GM19099 (cell line): Measurements from ENCODE around the gene KIF11.

Experiments used
- POLR2A ChIP-seq: IDR thresholded peaks from 3 replicates; pipeline ENCODE4 v1.6.1; 2011; ENCODE audit warnings: low read depth; ENCODE audit not compliant: insufficient read length; ENCODE audit errors: extremely low read depth

KIF11 gene

DNA sequence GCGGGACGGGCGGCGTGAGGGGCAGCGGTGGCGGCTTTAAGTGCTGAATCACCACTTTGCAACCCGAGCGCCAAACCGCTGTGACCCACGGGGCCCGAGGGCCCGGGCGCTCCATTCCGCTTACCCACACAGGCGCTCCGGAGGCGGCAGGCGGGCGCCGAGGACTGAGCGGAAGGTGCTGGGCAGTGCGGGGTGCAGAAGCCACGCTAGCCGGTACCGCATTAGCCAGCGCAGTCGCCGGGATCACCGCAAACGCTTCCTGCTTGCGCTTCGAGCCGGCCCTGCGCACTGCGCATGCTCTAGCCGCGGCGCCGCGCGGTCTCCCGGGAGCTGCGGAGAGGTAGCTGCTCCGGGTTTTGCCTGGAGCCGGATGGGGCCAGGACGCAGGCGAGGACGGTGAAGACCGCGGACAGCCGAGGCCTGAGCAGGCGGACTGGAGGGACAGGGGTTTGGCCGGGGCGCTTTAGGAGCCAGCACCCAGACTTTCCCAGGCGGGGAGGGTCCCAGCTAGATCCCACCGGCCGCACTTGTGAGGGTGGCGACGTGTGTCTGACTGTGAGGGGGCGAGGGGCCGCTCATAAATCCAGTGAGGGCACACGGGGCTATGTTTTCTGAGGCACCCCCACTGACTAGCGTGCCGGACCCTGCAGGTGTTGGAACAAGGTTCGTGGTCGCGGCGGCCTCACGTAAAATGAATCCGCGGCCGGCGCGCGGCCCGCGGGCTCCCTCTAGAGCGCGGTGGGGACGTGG lies 19.0 kb upstream of the KIF11 start, which contains the start of gene IDE:
IDE (minus strand) TSS at position 296 of the 750 bp plus-strand sequence; CDS start at position 222, 74 bp downstream.
- TF ChIP-seq POLR2A, result peak; percentile 81

DNA sequence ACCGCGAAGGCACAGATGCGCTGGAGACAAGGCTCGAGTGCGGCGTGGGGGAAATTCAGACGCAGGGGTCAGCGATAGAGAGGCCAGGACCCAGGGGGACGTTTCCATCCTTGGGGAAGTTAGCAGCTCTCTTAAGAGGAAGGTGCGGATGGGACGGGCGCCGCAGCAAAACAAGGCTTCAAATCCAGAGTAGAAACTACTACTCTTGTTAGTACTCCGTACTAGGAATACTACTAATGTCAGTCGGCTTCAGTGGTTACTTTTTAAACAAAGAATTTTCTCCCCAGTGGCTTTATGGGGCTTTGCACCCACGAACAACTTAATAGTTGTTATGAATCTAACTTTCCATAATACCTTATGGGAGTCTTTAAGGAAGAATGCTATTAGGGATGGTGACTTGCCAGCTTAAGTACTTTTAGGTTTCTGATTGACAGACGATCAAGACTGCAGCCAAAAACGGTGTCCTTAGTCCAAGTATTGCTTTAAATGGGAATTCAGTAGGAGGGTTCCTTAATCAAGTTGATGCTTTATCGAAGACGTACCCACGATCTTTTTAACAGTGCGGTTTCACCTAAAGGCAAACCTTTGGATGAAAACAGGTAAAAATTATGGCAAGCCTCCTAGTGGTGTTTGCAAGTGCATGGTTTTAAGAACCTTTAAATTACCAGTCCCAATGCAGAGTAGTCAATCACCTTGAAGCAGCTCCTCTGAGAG lies 18.2 kb upstream of the KIF11 start:
- no peak for TF ChIP-seq POLR2A

DNA sequence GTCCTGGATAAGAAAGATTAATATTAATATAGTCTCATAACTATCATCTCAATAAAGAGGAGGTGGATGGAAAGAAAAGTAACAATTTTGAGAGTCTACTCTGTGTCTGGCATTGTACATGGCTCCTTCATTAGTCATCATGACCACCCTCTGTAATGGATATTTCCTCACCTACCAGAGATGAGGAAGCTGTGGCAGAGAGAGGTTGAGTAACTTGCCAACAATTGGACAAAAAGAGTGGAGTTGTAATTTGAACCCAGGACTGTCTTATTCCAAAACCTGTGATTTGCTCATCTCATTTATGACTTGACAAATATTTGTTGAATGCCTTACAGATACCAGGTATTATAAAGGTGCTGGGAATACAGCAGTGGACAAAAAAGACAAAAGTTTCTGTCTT lies 17.0 kb upstream of the KIF11 start:
- no peak for TF ChIP-seq POLR2A

DNA sequence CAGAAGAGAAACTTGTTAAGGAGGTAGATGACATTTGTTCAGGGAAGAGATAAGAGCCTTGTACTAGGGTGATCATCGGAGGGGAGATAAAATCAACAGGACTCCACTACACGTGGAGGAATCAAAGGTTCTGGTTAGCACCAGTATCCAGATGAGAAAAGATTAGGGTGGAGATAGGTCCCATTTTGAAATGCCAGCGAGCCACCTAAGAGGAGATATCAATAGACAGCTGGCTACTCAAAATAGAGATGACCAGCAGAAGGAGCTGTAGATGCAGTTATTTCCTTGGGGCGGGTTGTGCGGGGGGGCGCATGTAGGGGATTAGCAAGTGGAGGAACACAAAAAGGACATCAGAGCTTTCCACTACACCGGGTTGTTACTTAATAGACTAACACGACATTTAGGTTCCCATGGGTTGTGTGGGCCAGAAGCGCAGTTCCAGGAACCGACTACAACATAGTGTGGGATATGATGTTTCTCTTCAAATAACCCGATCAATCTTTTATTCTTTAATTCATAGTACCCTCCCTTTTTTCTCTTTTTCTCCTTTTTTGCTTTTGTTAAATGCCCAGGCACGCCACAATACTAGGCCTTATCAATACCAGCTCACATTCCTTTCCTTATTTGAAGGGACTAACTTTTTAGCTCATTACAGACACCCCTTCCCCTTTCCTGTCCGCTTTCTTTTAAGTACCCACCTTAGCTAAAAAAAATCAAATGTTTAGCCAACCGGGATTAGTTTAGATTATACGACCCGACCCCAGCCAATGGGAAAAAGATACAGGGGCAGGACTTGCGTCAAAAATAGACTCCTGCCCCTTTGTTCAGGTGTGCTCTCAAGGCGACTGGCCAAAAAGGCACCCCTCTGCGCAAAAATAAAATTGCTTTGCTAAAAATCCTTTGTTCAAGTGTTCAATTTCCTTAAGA lies 2.0 kb upstream of the KIF11 start:
- no peak for TF ChIP-seq POLR2A

DNA sequence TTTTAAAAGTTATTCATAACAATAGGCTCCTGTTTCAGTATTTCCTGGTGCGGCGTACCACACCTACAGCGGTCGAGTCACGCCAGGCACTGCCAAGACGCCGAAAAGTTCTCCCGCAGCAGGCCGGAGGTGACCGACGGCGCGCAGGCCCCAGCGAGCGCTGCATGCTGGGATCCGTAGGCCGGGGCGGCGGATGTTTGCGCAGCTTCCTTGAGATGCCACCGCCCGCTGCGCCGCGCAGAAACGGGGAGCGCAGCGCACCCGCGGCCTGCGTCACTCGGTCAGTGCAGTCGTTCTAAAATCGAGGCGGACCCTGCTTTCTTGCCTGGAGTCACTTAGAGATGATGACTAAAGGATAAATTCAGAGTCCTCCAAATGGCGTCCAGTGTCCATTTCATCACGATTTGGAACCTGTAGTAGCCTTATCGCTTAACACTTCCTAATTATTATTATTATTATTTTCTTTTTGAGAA lies 1.3 kb upstream of the KIF11 start:
- peak; percentile 89 for TF ChIP-seq POLR2A

DNA sequence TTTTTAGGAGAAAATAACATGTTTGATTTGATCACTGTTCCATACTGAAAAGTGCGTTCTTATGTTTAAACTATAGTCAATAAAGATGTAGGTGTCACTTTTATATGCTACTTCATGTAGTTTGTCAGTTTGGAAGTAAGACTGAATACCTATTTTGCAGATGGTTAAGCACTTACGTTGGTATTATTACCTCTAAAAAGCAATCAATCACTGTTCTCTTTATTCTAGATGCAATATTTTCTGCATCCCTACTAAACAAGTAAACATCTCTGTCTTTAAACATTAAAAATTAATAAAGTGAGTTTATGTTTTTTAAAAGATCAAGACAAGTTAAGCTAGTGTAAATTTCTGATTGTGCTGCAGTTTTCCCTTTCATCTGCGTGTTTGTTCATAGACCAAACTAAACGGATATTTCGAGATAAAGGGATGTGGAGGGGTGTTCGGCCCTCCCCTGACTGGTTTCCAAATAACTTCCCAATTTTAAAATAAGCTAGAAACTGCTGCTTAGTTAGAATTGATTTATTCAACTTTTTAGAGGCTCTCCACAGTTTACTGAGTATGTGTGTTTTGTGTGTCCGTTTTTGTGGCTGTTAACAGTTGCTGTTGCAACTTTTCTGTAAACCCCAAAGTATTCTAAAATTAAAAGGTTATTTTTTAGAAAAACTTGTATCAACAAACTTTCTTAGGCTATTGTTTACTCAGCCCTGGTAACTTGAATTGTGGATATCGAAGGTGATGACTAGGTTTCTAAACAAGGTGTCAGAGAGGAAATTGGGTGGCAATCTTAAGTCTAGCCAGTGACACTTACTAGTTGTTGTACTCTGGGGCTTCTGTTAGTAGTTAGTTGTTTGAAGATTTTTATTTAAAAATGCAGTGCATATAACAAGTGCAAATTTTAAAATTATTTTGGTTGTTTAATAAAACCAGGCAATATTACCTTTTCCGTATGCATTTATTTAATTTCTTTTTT lies 974 bp downstream of the KIF11 start:
- no peak for TF ChIP-seq POLR2A

DNA sequence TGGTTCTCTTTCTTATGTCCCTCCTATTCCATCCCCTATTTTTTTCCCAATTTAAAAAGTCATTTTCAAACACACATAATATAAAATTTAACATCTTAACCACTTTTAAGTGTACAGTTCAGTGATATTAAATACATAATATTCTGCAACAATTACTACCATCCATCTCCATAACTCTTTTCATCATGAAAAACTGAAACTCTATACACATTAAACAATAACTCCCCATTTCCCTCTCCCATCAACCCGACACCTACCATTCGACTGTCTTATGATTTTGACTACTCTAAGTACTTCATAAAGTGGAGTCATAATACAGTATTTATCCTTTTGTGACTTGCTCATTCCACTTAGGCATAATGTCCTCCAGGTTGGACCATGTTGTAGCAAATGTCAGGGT lies 2.6 kb downstream of the KIF11 start:
- TF ChIP-seq POLR2A, result no peak

DNA sequence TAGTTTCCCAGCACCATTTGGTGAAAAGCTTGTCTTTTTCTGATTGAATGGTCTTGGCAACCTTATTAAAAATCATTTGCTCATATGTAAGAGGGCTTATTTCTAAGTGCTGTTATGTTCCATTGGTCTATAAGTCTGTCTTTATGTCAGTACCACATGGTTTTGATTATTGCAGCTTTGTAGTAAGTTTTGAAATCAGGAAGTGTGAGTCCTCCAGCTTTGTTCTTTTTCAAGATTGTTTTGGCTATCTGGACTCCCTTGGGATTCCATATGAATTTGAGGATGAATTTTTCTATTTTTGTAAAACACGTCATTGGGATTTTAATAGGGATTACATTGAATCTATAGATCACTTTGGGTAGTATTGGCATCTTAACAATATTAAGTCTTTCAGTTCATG lies 5.4 kb downstream of the KIF11 start:
- TF ChIP-seq POLR2A, result no peak

DNA sequence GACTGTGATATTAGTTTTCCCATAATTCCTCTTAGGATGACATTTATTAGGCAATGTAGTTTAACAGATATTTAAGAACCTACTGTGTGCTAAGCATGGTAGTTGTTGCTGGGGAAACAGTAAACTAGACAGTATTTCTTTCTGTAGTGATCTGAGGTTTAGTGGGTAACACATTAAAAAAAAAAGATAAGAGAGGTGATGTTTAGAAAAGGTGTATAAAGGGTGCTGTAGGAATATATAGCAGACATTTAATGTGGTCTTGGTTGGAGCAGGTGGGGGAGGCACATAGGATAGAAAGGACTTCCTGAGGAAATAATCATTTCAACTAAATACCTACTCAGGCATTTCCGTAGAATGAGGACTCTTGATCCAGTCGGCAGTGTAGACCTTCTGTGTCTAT lies 11.9 kb downstream of the KIF11 start:
- TF ChIP-seq POLR2A, result no peak

DNA sequence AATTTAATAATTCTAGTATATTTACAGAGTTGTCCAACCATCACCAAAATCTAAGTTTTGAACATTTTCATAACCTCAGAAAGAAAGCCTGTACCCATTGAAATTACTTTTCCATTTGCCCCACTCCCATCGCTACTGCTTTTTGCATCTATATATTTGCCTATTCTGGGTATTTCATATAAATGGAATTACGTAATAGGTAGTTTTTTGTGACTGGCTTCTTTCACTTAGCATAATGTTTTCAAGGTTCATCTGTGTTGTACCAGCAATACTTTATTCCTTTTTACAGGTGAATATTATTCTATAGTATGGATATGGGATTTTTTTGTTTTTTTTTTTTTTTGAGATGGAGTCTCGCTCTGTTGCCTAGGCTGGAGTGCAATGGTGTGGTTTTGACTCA lies 22.6 kb downstream of the KIF11 start:
- no peak for TF ChIP-seq POLR2A

DNA sequence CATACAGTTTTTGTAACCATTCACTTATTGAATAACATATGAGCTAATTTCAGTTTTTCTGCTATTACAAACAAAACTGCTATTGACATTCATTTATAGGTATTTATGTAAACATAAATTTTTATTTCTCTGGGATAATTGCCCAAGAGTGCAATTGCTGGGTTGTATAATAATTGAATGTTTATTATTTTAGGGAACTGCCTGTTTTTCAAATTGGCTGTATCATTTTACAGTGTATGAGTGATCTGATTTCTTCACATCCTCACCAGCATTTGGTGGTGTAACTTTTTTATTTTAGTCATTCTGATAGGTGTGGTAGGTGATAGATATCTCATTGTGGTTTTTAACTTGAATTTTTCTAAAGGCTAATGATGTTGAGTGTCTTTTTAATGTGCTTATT lies 26.4 kb downstream of the KIF11 start:
- no peak for TF ChIP-seq POLR2A

DNA sequence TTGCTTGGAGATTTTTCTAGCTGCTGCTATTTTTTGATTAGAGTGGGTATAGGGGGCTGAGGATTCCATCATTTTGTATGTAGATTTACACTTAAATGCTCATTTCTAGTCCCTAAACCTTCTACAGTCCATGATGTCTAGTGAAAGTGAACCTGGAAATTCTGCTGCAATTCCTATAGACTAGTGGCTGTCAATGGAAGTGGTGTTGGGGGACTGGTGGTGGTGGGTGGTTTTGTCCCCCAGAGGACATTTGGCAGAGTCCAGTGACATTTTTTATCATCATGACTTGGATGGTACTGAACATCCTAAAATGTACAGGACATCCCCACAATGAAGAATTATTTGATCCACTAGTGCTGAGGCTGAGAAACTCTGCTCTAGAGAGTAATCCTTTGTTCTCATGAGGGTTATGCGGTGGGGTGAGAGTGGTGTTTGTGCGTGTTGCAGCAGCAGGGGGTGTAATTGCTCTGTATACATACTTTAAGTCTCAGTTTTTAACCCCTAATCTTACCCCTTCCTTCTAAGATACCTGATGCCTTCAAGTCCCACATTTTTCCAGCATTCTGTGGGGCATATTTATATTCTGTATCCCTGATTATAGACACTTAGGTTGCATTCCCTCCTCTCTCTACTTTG lies 35.0 kb downstream of the KIF11 start:
- TF ChIP-seq POLR2A, result no peak

DNA sequence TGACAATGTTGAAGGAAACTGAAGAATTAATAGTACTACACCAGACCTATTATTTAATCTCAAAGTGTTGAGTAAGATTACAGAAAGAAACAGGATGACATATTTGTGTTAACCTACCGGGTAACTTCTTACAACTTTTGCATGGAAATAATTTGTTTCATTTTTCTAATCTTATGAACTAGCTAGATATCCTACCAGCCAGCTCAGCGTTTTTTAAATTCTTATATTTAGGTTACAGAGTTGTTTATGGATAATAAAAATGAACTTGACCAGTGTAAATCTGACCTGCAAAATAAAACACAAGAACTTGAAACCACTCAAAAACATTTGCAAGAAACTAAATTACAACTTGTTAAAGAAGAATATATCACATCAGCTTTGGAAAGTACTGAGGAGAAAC lies 37.0 kb downstream of the KIF11 start:
- no peak for TF ChIP-seq POLR2A

DNA sequence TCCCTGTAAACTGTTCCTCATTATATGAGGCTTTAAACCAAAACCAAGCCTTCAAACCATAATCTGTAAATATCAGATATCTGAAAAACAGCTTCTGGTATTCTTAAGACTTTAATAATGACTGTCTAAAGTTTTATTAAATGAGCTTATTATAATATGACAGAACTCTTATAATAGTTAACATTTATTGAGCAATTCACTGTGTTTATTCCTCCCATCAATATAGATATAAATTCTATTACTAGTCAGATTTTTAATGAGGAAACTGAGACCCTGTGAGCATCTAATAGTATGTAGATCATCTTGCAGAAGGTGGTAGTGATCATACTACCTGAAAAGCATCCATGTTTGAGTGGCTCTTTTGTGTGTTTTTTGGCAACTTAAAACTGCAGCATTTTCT lies 45.1 kb downstream of the KIF11 start:
- TF ChIP-seq POLR2A, result no peak
